ENCODE measurements around the gene C10orf120.

The C10orf120 gene

DNA sequence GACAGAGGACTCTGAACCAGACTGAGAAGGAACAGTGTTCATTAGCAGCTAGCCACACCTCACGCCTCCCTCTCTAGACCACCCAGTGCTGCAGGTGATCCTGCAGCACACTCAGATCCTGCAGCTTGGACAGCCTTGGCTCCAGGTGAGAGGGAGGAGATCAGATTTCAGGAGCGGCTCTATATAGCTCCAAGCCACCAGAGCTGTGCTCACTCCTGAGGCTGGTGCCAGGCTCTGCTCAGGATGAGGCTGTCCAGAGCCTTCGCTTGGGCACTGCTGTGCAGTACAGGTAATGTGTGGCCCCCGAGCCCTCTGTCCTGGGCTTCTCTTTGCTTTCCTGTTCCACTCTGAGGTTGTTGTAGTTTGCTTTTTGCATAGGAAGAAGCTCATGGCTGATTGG is 42.4 kb downstream of the C10orf120 start:
- no peak for TF ChIP-seq CTCF (IDR thresholded peaks at IDR 0.05; ENCODE audit: control insufficient read depth, insufficient read depth, low read depth, low read length, missing control alignments)
- no peak for DNase-seq (ENCODE audit: low read depth)
- no peak overlapping the region for H3K4me3 ChIP-seq (ENCODE audit: control insufficient read depth, low read depth, low read length)

GRCh38 chr10:122656741-122657140 is 42.9 kb downstream of the C10orf120 start:
- no peak for DNase-seq (ENCODE audit: low read depth)
- TF ChIP-seq CTCF (IDR thresholded peaks at IDR 0.05; ENCODE audit: control insufficient read depth, insufficient read depth, low read depth, low read length, missing control alignments) = no peak
- H3K4me3 ChIP-seq (ENCODE audit: control insufficient read depth, low read depth, low read length) = no peak overlapping the region

- DNase-seq (ENCODE audit: low read depth) = no peak
- no peak for TF ChIP-seq CTCF (IDR thresholded peaks at IDR 0.05; ENCODE audit: control insufficient read depth, insufficient read depth, low read depth, low read length, missing control alignments)
- H3K4me3 ChIP-seq (ENCODE audit: control insufficient read depth, low read depth, low read length) = no peak overlapping the region
Measured at GRCh38 chr10:122656308-122656705, 43.3 kb downstream of the C10orf120 start.

DNA sequence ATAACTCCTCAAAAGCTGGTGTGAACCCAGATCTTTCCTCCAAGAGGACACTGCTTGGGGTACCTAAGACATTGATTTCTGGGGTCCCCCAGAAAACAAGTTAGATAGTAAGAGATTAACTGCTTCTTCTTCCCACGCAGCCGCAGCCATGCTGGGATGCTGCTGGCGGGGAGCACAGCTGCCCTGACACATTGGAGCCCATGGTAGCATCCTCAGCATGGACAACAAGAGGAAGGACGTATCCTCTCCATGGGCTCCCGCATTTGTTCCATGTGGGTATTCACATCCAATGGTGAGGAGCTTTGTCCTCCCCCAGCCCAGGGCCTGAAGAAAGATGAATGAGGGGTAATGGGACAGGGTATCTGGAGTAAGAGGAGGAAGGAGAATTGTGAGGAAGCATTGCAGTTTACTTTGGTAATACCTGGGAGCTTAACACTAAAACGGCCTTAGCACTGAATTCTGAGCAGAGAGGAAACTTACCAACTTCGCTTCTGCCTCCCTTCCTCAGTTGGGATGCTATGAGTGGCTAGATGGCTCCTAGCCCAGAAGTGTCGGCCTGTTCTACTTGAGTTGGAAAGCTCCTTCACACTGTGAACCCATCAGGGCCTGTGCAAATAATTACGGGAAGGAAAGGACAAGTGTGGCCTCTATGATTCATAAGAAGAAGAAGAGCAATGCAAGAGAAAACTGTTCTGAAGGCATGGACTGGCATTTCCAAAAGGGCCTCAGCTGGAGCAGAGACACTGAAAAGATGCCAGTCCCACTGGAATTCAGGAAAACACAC is 43.9 kb downstream of the C10orf120 start:
- TF ChIP-seq CTCF (IDR thresholded peaks at IDR 0.05; ENCODE audit: control insufficient read depth, insufficient read depth, low read depth, low read length, missing control alignments) = no peak
- no peak for DNase-seq (ENCODE audit: low read depth)
- no peak overlapping the region for H3K4me3 ChIP-seq (ENCODE audit: control insufficient read depth, low read depth, low read length)

- no peak overlapping the region for H3K4me3 ChIP-seq (ENCODE audit: control insufficient read depth, low read depth, low read length)
- no peak for DNase-seq (ENCODE audit: low read depth)
- TF ChIP-seq CTCF (IDR thresholded peaks at IDR 0.05; ENCODE audit: control insufficient read depth, insufficient read depth, low read depth, low read length, missing control alignments) = no peak
Measured at GRCh38 chr10:122650331-122650730, 49.3 kb downstream of the C10orf120 start.

- TF ChIP-seq CTCF (IDR thresholded peaks at IDR 0.05; ENCODE audit: control insufficient read depth, insufficient read depth, low read depth, low read length, missing control alignments) = no peak
Measured at GRCh38 chr10:122649903-122650302, 49.7 kb downstream of the C10orf120 start.

More at GRCh38 chr10:122649903-122650302, 49.7 kb downstream of the C10orf120 start:
- no peak overlapping the region for H3K4me3 ChIP-seq (ENCODE audit: control insufficient read depth, low read depth, low read length)
- DNase-seq (ENCODE audit: low read depth) = no peak

Data from AG09309 (cell line).